Activated CD8-positive, alpha-beta T cell treated with anti-CD3 and anti-CD28 coated beads for 36 hours (primary cell): ENCODE results near the gene AMDHD1. TPM values are rescaled to one million over a fixed set of nuclear protein-coding genes. Genes with fewer than 3 reads are reported as not detected.

Experiments
- ATAC-seq: fragments of 200-7000 bp; cut with Tn5 transposase; one replicate; pipeline ENCODE4 v1.10.0; 2021; ENCODE audit warnings: mild to moderate bottlenecking, moderate library complexity
- CTCF ChIA-PET: fragments of 350-600 bp; sonication (Branson Sonifier 250); formaldehyde crosslinking; loops from one replicate; lab custom pipeline; 2021; ENCODE audit warnings: antibody characterized with exemption; lab: Charles Lee
- POLR2A ChIA-PET: fragments of 350-600 bp; sonication (Branson Sonifier 250); formaldehyde crosslinking; loops from one replicate; lab custom pipeline; 2021; ENCODE audit warnings: antibody characterized with exemption; lab: Charles Lee
- DNase-seq: peaks from one replicate; pipeline ENCODE4 v3.0.0-alpha.2; 2020
- H3K27ac Mint-ChIP-seq: one replicate; pipeline ENCODE4 v1.8.0; 2021; ENCODE audit warnings: mild to moderate bottlenecking, mixed read lengths
- H3K27me3 Mint-ChIP-seq: one replicate; pipeline ENCODE4 v1.8.0; 2021; ENCODE audit warnings: mixed read lengths
- H3K36me3 Mint-ChIP-seq: one replicate; pipeline ENCODE4 v1.8.0; 2021; ENCODE audit warnings: low read depth, mixed read lengths
- H3K4me1 Mint-ChIP-seq: one replicate; pipeline ENCODE4 v1.8.0; 2021; ENCODE audit warnings: low read depth, mixed read lengths
- H3K4me3 Mint-ChIP-seq: one replicate; pipeline ENCODE4 v1.8.0; 2021; ENCODE audit warnings: mild to moderate bottlenecking, moderate library complexity, mixed read lengths
- H3K9me3 Mint-ChIP-seq: one replicate; pipeline ENCODE4 v1.8.0; 2021; ENCODE audit warnings: mixed read lengths
- intact Hi-C: fragments of 100-400 bp; cut with micrococcal nuclease; formaldehyde crosslinking; loops from one replicate; pipeline ENCODE4 v1.10.0; 2022
- total RNA-seq, 2 experiments: library from RNA; stranded (reverse); gene quantifications; one replicate each; pipeline ENCODE4 v1.2.3, GENCODE V29; 2021
- TF ChIP-seq, protein P1 (sequence below): fragments of 200-600 bp; IDR thresholded peaks from one replicate; pipeline ENCODE4 v1.8.0; 2022; ENCODE audit warnings: antibody characterized with exemption, mild to moderate bottlenecking

Gene AMDHD1
- total RNA-seq, 2 experiments from 2014 or later: 1.1 TPM

DNA sequence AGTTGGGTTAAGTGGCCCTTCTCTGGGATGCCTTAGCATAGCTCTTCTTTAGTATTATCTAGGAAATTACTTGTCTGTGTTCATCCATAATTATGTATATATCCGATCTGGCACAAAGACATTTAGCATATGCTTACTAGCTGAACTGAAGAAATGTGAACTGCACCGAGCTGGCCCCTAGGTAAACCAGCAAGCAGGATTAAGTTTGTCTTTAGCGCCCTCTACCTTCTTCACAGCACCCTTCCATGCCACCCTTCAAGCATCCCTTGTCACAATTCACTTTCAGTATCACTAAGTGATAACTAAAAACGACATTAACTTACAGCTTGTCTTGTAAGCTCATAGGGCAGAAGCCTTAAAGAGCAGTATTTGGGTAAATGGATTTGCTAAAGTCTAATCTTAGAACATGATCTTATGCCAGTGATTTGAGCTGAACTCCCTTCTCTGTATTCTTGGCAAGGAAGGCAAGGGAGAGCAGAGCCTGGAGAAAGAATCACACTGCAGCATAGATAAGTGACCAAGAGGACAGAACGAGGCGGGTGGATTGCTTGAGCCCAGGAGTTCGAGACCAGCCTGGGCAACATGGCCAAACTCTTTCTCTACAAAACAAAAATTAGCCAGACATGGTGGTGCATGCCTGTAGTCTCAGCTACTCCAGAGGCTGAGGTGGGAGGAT is 55.6 kb downstream of the AMDHD1 start:
- POLR2A ChIA-PET: interaction anchor here (1.0 to 2.9 kb wide), 4 partner anchors 11 to 80 kb away, joined by 3 to 10 read pairs (median 4); partner anchors contain the start of genes AMDHD1 and CCDC38
- Mint-ChIP-seq H3K27ac (no peak overlapping the region), H3K4me1 (peaks cover 3% of the 10 kb centered on the region)

DNA sequence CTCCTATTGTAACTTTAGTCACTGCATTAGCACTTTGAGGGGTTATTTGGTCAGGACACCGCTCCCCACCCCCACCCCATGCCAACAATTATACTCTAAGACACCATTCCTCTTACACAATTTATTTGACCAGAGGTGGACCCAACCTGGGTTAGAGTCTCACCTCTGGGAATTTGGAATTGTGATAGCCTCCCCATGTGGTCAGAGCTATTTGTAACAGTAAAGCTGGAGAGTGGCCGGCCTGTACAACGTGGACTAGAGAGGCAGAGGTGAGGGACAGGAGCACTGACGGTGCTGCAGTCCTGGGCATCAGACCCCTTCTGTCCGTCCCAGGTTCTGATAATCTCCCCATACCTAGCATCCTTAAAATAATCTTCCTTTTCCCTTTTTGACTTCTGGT is 56.4 kb downstream of the AMDHD1 start:
- intact Hi-C loops: no loop called here
- TF ChIP-seq, protein P1, sequence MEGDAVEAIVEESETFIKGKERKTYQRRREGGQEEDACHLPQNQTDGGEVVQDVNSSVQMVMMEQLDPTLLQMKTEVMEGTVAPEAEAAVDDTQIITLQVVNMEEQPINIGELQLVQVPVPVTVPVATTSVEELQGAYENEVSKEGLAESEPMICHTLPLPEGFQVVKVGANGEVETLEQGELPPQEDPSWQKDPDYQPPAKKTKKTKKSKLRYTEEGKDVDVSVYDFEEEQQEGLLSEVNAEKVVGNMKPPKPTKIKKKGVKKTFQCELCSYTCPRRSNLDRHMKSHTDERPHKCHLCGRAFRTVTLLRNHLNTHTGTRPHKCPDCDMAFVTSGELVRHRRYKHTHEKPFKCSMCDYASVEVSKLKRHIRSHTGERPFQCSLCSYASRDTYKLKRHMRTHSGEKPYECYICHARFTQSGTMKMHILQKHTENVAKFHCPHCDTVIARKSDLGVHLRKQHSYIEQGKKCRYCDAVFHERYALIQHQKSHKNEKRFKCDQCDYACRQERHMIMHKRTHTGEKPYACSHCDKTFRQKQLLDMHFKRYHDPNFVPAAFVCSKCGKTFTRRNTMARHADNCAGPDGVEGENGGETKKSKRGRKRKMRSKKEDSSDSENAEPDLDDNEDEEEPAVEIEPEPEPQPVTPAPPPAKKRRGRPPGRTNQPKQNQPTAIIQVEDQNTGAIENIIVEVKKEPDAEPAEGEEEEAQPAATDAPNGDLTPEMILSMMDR: no peak
- ChIA-PET POLR2A (interaction anchor here (2.9 kb wide), 1 partner anchor 57 kb away, joined by 10 read pairs; the partner anchor contains the start of genes AMDHD1 and CCDC38), CTCF (interaction anchor here (0.7 to 4.7 kb wide), 21 partner anchors 8 to 439 kb away, joined by 3 to 85 read pairs (median 9); partner anchors contain the start of genes AMDHD1, CCDC38 and LTA4H)
- no peaks in the 10 kb centered on the region for H3K27me3 Mint-ChIP-seq
- DNase-seq (no peak), ATAC-seq (no peak)
- H3K9me3 Mint-ChIP-seq: no peaks in the 10 kb centered on the region
- no peak overlapping the region for H3K27ac Mint-ChIP-seq
- H3K4me3 Mint-ChIP-seq: no peak overlapping the region
- peaks cover 5% of the 10 kb centered on the region for H3K36me3 Mint-ChIP-seq
- H3K4me1 Mint-ChIP-seq: peaks cover 3% of the 10 kb centered on the region

More for the DNA sequence above, 55.6 kb downstream of the AMDHD1 start:
- TF ChIP-seq, protein P1: peak; percentile 71
- intact Hi-C loops: no loop called here
- H3K27me3 Mint-ChIP-seq: no peaks in the 10 kb centered on the region
- ATAC-seq: peak; percentile 97
- H3K9me3 Mint-ChIP-seq: no peaks in the 10 kb centered on the region
- peak; percentile 67 for DNase-seq
- H3K4me3 Mint-ChIP-seq: no peak overlapping the region
- H3K36me3 Mint-ChIP-seq: peaks cover 5% of the 10 kb centered on the region
- CTCF ChIA-PET: interaction anchor here (0.6 to 4.7 kb wide), 38 partner anchors 9 to 1764 kb away, joined by 3 to 85 read pairs (median 5); partner anchors contain the start of genes AMDHD1, CCDC38 and LTA4H

DNA sequence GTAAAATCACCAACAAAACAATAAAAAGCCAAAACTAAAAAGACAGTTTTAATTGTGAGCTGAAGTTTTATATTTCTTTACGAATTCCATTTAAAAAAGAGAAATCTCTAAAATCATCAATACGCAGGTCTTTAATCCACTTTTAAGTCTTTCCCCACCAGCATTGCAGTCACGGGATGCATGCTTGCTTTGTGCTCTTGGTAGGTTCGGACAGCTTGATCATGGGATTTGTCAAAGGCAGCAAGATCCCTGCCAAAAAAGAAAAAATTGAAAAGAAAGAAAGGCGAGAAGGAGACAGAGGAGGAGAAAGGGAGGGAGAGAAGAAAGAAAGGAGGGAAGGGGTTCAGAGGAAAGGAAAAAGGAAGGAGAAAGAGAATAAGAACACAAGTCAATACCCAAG is 57.7 kb downstream of the AMDHD1 start:
- Mint-ChIP-seq H3K36me3 (peaks cover 16% of the 10 kb centered on the region), H3K27me3 (no peaks in the 10 kb centered on the region), H3K4me3 (no peak overlapping the region), H3K9me3 (no peaks in the 10 kb centered on the region), H3K27ac (no peak overlapping the region), H3K4me1 (peaks cover 3% of the 10 kb centered on the region)
- TF ChIP-seq, protein P1: no peak
- CTCF ChIA-PET: interaction anchor here (0.8 to 4.7 kb wide), 2 partner anchors 83 to 103 kb away, joined by 3 to 85 read pairs; no protein-coding TSS in a partner anchor
- POLR2A ChIA-PET: no interaction called here
- ATAC-seq (no peak), DNase-seq (no peak)
- intact Hi-C loops: no loop called here

DNA sequence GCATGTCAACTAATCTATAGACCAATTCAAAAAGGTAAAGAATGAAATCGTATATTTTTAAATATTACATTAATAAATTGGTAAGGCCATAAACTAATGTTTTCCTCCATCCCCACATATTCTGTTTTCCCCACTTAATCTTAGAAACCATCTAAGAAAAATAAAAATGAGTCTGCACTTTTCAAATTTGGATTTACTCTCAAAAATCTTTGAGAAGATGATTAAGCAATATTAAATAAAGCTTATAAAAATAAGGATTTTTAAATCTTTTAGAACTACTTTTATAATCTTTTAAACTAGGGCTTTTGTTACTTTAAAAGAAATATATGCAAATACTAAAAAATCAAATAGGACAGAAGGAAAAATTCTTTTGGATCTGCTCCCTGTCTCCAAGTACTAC is 63.6 kb downstream of the AMDHD1 start:
- Mint-ChIP-seq H3K4me1 (no peaks in the 10 kb centered on the region), H3K36me3 (peaks cover 36% of the 10 kb centered on the region), H3K4me3 (no peak overlapping the region), H3K27me3 (no peaks in the 10 kb centered on the region), H3K27ac (no peak overlapping the region), H3K9me3 (no peaks in the 10 kb centered on the region)
- intact Hi-C loops: no loop called here
- DNase-seq (no peak), ATAC-seq (no peak)
- TF ChIP-seq, protein P1: no peak
- CTCF ChIA-PET: interaction anchor here (0.7 to 2.4 kb wide), 4 partner anchors 8 to 205 kb away, joined by 3 to 13 read pairs (median 3); no protein-coding TSS in a partner anchor
- POLR2A ChIA-PET: no interaction called here

DNA sequence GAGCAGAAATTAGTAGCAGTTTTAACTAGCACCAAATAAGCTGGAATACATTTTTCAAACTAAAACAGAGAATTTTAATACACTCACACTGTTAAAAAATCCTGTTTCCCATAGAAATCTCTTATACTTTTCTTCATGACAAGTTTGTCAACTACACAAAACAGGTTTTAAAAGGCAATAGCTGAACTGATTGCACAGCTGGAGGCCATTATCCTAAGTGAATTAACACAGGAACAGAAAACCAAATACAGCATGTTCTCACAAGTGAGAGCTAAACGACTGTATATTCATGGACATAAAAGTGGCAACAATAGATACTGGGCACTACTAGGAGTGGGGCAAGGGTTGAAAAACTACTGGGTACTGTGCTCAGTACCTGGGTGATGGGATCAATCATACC is 64.6 kb downstream of the AMDHD1 start:
- Mint-ChIP-seq H3K27me3 (no peaks in the 10 kb centered on the region), H3K4me1 (no peaks in the 10 kb centered on the region), H3K36me3 (peaks cover 40% of the 10 kb centered on the region), H3K9me3 (no peaks in the 10 kb centered on the region), H3K4me3 (no peak overlapping the region), H3K27ac (no peak overlapping the region)
- TF ChIP-seq, protein P1: no peak
- DNase-seq (no peak), ATAC-seq (no peak)
- POLR2A ChIA-PET: interaction anchor here (0.6 kb wide), 1 partner anchor 38 kb away, joined by 3 read pairs; no protein-coding TSS in a partner anchor
- intact Hi-C loops: no loop called here
- CTCF ChIA-PET: interaction anchor here (1.1 to 2.4 kb wide), 2 partner anchors 9 to 13 kb away, joined by 3 to 13 read pairs; no protein-coding TSS in a partner anchor
